Measurements from ENCODE around the gene NPAS3. TPM values are rescaled to one million over a fixed set of nuclear protein-coding genes. Genes with fewer than 3 reads are reported as not detected.

The NPAS3 gene
- total RNA-seq, 1 donor from 2014 or later = 8.4 TPM

- no peak for DNase-seq (ENCODE audit: low spot score)
Observed at GRCh38 chr14:33467971-33468370, 529.3 kb downstream of the NPAS3 start.

GRCh38 chr14:33469898-33470297 is 531.2 kb downstream of the NPAS3 start:
- DNase-seq (ENCODE audit: low spot score) = no peak

GRCh38 chr14:33471776-33472175 is 533.1 kb downstream of the NPAS3 start:
- no peak for DNase-seq (ENCODE audit: low spot score)

GRCh38 chr14:33475623-33476022 is 536.9 kb downstream of the NPAS3 start:
- peak; percentile 36 for DNase-seq (ENCODE audit: low spot score)

GRCh38 chr14:33477797-33478196 is 539.1 kb downstream of the NPAS3 start:
- no peak for DNase-seq (ENCODE audit: low spot score)

GRCh38 chr14:33480071-33480886 is 541.6 kb downstream of the NPAS3 start:
- DNase-seq (ENCODE audit: low spot score) = peak; percentile 92

GRCh38 chr14:33480887-33481184 is 542.2 kb downstream of the NPAS3 start:
- peak; percentile 81 for DNase-seq (ENCODE audit: low spot score)

GRCh38 chr14:33483110-33483509 is 544.4 kb downstream of the NPAS3 start:
- no peak for DNase-seq (ENCODE audit: low spot score)

- no peak for DNase-seq (ENCODE audit: low spot score)
Observed at GRCh38 chr14:33483541-33483940, 544.9 kb downstream of the NPAS3 start.

GRCh38 chr14:33484264-33484663 is 545.6 kb downstream of the NPAS3 start:
- no peak for DNase-seq (ENCODE audit: low spot score)

GRCh38 chr14:33486332-33486890 is 547.7 kb downstream of the NPAS3 start:
- DNase-seq (ENCODE audit: low spot score) = no peak

GRCh38 chr14:33488582-33488981 is 549.9 kb downstream of the NPAS3 start:
- DNase-seq (ENCODE audit: low spot score) = no peak

- no peak for DNase-seq (ENCODE audit: low spot score)
Observed at GRCh38 chr14:33490555-33490954, 551.9 kb downstream of the NPAS3 start.

GRCh38 chr14:33491112-33491511 is 552.4 kb downstream of the NPAS3 start:
- DNase-seq (ENCODE audit: low spot score) = peak; percentile 54

GRCh38 chr14:33492491-33492890 is 553.8 kb downstream of the NPAS3 start:
- no peak for DNase-seq (ENCODE audit: low spot score)

GRCh38 chr14:33493266-33493665 is 554.6 kb downstream of the NPAS3 start:
- no peak for DNase-seq (ENCODE audit: low spot score)

- DNase-seq (ENCODE audit: low spot score) = no peak
Observed at GRCh38 chr14:33493990-33494389, 555.3 kb downstream of the NPAS3 start.

- DNase-seq (ENCODE audit: low spot score) = no peak
Observed at GRCh38 chr14:33499687-33500086, 561.0 kb downstream of the NPAS3 start.

GRCh38 chr14:33504246-33505099 is 565.8 kb downstream of the NPAS3 start:
- DNase-seq (ENCODE audit: low spot score) = no peak

- no peak for DNase-seq (ENCODE audit: low spot score)
Observed at GRCh38 chr14:33505266-33505962, 566.7 kb downstream of the NPAS3 start.

- DNase-seq (ENCODE audit: low spot score) = no peak
Observed at GRCh38 chr14:33505963-33506329, 567.3 kb downstream of the NPAS3 start.

Measured in umbilical cord (tissue), 2 donors.